TTC549 (cell line): ENCODE measurements around the gene HTR2B.
"Not testable (repeated sequence)": the region's sequence is repeated elsewhere in the genome, so short reads cannot be mapped to it uniquely, and the experiment has no call there.

Experiments used
- FAIRE-seq: peaks from 2 replicates; lab custom pipeline; 2012; peaks lifted over from hg19 to GRCh38; lab: Jason Lieb, UNC

HTR2B gene

GRCh38 chr2:231133365-231134099, 8.7 kb upstream of the HTR2B start:
- no peak for FAIRE-seq

- no peak for FAIRE-seq
Observed at GRCh38 chr2:231132129-231132528, 7.3 kb upstream of the HTR2B start.

DNA sequence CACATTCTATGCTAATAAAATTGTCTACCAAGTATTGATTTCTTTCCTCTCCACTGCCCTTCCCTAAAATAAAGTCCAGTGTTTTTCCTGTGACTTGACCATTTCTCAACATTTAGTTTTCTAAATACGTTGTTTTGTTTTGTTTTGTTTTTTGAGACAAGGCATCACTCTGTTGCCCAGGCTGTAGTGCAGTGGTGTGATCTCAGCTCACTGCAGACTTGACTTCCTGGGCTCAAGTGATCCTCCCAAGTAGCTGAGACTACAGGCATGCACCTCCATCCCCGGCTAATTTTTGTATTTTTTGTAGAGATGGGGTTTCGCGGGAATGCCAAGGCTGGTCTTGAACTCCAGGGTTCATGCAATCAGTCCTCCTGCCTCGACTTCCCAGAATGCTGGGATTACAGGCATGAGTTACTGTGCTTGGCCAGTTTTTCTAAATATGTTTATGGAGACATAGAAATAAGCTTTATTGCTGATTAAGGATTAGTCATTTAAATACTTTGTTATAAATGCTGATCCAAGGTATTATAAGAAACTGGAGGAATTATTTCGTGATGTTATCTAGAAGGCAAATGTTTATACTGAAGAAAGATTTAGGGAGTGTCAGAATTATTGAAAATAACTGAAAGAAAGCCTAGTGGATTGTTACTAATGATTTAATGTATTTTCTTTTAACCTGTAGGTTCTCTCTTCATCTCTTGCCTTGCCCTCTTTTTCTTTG, 5.7 kb upstream of the HTR2B start:
- FAIRE-seq: no peak

GRCh38 chr2:231129216-231129615, 4.4 kb upstream of the HTR2B start:
- no peak for FAIRE-seq

- FAIRE-seq: no peak
Observed at GRCh38 chr2:231128541-231128940, 3.7 kb upstream of the HTR2B start.

DNA sequence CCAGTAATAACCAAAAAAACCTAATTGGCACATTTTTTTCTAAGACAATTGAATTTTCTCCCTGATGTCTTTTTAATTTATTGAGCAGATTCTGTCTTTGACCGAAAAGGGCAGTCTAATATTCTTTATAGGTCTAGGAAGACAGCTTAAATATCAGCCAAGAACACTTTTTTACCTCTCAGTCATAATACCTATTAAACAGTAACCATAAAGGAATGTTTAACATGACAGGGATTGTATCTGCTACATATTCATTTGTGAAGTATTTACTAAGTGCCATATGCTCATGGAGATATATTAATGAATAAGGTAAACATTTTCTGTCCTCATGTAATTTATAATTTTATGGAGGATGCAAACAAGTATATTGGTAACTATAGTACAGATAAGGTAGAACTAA, 3.1 kb upstream of the HTR2B start:
- FAIRE-seq: no peak

DNA sequence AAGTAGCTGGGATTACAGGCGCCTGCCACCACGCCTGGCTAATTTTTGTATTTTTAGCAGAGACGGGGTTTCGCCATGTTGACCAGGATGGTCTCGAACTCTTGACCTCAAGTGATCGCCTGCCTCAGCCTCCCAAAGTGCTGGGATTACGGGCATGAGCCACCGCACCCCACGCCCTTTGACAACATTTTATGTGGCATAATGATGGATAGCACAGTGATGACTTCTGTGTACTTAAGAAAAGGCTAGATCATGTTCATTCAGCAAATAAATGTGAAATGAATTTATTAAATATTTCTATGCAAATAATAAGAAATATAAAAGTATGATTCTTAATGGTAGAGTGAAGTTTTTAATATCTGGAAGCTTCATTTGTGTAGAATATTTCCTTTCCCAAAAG, 2.6 kb upstream of the HTR2B start:
- no peak for FAIRE-seq

DNA sequence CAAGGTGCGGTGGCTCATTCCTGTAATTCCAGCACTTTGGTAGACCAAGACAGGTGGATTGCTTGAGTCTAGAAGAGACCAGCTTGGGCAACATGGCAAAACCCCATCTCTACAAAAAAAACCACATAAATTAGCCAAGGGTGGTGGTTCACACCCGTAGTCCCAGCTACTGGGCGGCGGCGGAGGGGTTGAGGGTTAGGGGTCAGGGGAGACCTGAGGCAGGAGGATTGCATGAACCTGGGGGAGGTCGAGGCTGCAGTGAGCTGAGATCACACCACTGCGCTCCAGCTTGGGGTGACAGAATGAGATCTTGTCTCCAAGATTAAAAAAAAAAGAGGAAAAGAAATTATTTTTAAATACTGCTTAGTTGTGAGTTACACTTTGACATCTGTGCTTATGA, 1.3 kb upstream of the HTR2B start:
- no peak for FAIRE-seq

GRCh38 chr2:231123362-231123898, 1.4 kb downstream of the HTR2B start:
- no peak for FAIRE-seq

DNA sequence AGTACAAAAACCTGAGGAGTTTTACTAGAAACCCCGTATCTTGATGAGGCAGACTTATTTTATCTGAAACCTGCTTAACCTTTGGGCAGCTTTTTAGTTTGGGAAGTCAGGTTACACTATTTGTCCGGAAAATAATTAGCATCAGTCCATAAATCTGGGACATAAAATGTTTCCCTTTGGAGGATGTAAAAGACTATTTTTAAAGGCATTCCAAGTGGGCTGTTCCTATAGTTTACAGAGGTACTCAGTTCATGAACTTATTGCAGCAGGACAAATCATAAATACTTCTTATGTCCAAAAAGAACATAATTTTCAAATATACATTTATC, 6.3 kb downstream of the HTR2B start:
- FAIRE-seq: no peak

DNA sequence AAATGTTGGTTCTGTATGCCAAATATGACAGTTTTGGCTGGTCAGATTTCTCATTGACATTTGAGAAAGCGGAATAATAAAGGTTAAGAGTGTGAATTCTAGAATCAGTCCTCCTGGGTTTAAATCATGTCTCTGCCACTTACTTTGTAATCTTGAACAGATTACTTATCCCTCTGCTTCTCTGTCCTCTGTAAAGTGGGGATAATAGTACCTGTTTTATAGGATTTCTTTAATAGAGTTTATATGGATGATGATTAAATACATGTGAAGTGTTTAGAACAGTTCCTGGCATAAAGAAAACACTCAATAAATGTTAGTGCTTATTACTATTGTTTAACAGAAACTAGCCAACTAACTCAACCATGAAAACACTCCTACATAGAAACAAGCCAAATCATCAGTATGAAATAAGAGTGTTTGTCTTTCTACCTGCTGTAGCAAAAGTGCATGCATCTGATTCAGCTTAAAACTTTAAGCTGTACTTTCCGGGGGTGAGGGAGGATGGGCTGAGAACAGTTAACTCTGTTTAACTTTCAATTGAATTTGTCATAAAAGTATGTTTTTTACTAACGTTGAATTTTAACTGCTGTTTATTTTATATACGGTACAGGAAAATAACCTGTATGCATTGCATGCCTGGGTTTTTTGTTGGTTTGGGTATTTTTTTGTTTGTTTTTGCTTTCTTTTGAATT, 6.8 kb downstream of the HTR2B start:
- no peak for FAIRE-seq

DNA sequence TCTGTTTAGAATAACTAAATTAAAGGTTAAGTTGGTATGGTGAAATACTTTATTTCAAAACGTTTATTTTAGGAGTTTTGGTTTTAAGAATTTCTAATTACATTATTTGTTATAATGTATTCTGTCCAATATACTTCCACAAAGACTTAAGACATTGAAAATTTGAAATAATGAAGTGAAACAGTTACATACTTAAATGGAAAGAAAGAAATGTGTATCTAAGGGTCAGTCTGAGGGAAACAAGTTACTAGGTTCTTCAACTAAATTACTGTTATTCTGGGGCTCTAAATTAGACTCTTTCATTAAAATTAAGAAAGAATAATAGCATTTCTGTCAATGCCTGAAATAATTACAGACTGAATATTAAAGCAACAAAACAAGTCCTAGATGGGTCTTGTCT, 7.7 kb downstream of the HTR2B start:
- peak; percentile 85 for FAIRE-seq

GRCh38 chr2:231115651-231116050, 9.2 kb downstream of the HTR2B start:
- no peak for FAIRE-seq

GRCh38 chr2:231113489-231113888, 11.4 kb downstream of the HTR2B start:
- no peak for FAIRE-seq

GRCh38 chr2:231111987-231112386, 12.9 kb downstream of the HTR2B start:
- no peak for FAIRE-seq

DNA sequence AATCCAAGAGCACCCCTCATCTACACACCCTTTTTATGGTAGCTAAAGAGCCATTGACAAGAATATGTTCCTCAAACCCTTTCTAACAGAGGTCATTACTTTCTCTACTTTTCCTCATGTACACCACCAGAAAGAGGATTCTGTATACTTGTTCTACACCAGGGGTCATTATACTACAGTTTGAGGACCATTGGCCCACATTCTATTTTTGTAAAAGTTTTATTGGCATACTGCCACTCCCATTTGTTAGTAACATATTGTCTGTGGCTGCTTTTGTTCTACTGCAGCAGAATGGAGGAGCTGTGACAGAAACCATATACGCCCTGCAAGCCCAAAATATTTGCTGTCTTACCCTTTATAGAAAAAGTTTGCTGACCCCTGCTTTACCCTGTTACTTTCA, 14.3 kb downstream of the HTR2B start:
- no peak for FAIRE-seq

DNA sequence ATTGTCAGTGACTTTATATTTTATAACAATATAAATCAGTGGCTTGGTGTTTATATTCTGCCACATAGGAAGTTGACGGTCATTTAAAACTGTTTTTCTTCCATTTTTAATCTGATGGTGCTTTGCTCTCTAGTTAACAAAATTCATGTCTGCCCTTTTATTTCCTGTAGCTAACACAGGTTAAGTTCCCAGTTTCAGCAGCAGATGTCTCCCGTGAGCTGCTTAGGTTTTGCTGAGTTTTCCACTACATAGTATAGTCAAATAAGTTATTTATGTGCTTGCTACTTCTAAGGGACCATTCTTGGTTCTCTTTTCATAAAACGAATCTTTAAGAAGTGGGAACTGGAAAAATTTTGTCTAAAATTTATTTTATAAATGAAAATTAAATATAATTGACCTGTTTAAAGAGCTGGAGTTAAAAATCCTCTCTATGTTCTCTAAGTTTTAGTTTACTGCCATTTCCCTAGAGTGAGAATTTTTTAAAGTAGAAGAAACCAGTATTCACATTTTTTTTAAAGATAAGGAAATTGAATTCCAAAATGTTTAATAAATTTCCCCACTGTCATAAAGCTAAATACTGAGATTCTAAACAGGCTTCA, 20.6 kb downstream of the HTR2B start:
- FAIRE-seq: peak; percentile 94

DNA sequence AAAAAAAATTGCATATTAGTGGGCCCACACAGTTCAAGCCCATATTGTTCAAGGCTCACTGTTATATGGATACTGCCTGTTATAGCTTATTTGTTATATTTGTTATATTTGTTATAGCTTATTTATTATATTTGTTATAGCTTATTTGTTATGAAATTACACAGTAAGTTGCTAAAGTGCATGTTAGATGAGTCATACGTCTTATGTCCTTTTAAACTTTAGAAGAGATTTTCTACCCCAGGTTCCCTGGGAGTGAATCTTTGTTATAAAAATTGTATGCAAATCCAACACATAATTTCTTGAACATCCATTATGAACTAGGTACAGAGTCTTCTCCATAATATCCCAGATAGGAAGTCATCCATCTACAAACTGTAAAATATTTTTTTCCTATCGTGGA, 22.1 kb downstream of the HTR2B start:
- no peak for FAIRE-seq

DNA sequence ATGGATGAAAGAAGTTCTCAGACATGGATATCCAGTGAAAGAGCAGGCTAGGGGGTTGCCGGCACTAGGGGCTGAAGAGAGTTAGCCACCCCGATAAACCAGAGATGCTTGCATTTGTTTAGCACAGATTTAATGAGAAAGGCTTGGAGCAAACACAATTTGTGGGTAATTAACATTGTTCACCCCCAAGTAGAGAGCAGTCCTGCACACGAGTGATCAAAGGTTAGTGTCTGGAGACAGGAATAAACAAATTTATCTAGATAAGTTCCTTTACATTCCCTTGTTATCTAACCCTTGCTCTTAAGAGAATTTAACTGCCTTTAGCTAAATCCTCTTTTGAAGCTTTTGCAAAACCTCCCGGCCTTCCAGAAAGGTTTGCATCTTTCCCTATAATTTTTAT, 23.9 kb downstream of the HTR2B start:
- no peak for FAIRE-seq

- FAIRE-seq: not testable (repeated sequence)
Observed at GRCh38 chr2:231100321-231100720, 24.5 kb downstream of the HTR2B start.

DNA sequence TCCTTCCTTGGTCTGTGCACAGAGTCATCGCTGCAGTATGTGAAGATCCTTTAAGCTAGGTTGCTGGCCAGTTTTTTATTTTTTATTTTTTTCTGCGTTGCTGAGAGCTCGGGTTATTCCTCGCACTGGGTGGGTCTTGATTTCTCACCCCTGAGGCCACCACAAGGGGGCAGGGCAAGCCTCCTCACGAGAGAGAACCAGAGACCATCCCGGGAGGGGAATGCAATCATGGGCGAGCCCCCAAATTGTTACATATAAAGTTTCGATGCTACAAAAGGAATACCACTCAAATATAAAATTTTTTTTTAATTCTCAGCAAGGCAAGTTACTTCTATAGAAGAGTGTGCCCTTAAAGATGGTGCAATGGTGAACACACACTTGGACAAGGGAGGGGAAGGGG, 24.9 kb downstream of the HTR2B start:
- FAIRE-seq: no peak

DNA sequence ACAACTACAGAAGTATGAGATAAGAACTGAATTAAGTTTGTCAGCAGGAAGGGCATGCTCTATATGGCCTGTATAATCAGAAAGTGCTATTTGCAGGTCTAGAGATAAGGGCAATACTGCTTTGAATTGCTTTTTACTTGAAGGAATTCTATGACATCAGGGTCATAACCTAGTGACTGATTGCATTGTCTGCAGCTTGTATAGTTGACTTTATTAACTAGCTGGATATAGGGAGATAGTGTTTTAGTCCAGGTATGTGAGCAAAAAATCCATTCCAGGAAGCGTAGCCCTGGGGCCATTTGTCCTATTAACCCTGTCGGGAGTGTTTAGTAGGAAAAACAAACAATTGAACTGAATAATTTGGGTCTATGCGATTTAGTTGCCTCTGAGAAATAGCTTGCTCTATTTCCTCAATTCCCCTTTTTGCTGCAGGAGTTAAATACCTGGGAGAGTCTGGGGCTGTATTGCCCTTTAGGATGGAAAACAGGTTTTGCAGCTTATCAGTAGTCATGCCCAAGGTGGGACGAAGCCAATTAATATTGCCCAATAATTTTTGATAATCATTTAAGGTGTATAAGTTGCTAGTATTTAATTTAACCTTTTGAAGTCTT, 30.0 kb downstream of the HTR2B start:
- no peak for FAIRE-seq

- FAIRE-seq: no peak
Observed at GRCh38 chr2:231093933-231094332, 30.9 kb downstream of the HTR2B start.
